ENCODE measurements around the gene WDR55. TPM values are rescaled to one million over a fixed set of nuclear protein-coding genes. Genes with fewer than 3 reads are reported as not detected.

WDR55 gene
- total and polyA plus RNA-seq, 10 of the 15 experiments (the other 5 are each of a cell fraction or from before 2014, with no cell fraction given): 3.4 to 27.8 (median 20.3) TPM

- FAIRE-seq (no peak), ATAC-seq (no peak), DNase-seq (ENCODE audit: low read depth, low spot score) (no peak)
- no TSS peak for BruUV-seq (replicated peaks)
- Histone ChIP-seq H4K20me1 (ENCODE audit: control insufficient read depth, insufficient read depth) (no peaks in the 10 kb centered on the region), H3K36me3 (ENCODE audit: control insufficient read depth in 2 of 2, insufficient read depth in 2 of 2, low read length in 1 of 2) (peaks cover 15 to 25% of the 10 kb centered on the region in 2 experiments), H3K4me3 (no peak overlapping the region), H3K9ac (ENCODE audit: control insufficient read depth, insufficient read depth, low read length) (no peak overlapping the region), H3K4me2 (ENCODE audit: control insufficient read depth, insufficient read depth) (no peak overlapping the region), H3K27ac (ENCODE audit: control insufficient read depth, insufficient read depth) (no peak overlapping the region), H3K79me2 (ENCODE audit: control insufficient read depth, insufficient read depth, low read length) (peaks cover 37% of the 10 kb centered on the region), H3K9me3 (replicated peaks; ENCODE audit: control insufficient read depth, insufficient read depth, low read length) (no peaks in the 10 kb centered on the region), H2AFZ (ENCODE audit: control insufficient read depth, low read depth, low read length) (no peak overlapping the region), H3K4me1 (ENCODE audit: control insufficient read depth, insufficient read depth, low read length) (peaks cover 4% of the 10 kb centered on the region; the same call in 1 of the 2 replicates), H3K27me3 (replicated peaks in 1 of 2; ENCODE audit: control insufficient read depth in 2 of 2, insufficient read depth in 2 of 2, low read length in 1 of 2) (no peaks in the 10 kb centered on the region)
- RAD21 ChIA-PET (ENCODE audit: unreplicated experiment): no interaction called here
- SMC1A ChIA-PET (ENCODE audit: uncharacterized antibody, unreplicated experiment): interaction anchor here (2.5 kb wide), 1 partner anchor 8 kb away, joined by 7 read pairs; no protein-coding TSS in a partner anchor
- TF ChIP-seq ZNF24 (IDR thresholded peaks at IDR 0.05) (no peak), SMC3 (IDR thresholded peaks at IDR 0.05; ENCODE audit: borderline replicate concordance, low read length) (no peak), EGR1 (IDR thresholded peaks at IDR 0.05; ENCODE audit: borderline replicate concordance in 1 of 2, low read depth in 2 of 2, low read length in 2 of 2) (no peak)
- TF ChIP-seq, protein P1, sequence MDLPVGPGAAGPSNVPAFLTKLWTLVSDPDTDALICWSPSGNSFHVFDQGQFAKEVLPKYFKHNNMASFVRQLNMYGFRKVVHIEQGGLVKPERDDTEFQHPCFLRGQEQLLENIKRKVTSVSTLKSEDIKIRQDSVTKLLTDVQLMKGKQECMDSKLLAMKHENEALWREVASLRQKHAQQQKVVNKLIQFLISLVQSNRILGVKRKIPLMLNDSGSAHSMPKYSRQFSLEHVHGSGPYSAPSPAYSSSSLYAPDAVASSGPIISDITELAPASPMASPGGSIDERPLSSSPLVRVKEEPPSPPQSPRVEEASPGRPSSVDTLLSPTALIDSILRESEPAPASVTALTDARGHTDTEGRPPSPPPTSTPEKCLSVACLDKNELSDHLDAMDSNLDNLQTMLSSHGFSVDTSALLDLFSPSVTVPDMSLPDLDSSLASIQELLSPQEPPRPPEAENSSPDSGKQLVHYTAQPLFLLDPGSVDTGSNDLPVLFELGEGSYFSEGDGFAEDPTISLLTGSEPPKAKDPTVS (IDR thresholded peaks at IDR 0.05; ENCODE audit: low read depth, low read length): no peak
- TF ChIP-seq, protein P2, sequence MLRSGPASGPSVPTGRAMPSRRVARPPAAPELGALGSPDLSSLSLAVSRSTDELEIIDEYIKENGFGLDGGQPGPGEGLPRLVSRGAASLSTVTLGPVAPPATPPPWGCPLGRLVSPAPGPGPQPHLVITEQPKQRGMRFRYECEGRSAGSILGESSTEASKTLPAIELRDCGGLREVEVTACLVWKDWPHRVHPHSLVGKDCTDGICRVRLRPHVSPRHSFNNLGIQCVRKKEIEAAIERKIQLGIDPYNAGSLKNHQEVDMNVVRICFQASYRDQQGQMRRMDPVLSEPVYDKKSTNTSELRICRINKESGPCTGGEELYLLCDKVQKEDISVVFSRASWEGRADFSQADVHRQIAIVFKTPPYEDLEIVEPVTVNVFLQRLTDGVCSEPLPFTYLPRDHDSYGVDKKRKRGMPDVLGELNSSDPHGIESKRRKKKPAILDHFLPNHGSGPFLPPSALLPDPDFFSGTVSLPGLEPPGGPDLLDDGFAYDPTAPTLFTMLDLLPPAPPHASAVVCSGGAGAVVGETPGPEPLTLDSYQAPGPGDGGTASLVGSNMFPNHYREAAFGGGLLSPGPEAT (IDR thresholded peaks at IDR 0.05; ENCODE audit: low read depth): no peak
- POLR2A ChIA-PET: interaction anchor here (0.6 to 1.3 kb wide), 3 partner anchors 9 to 149 kb away, joined by 3 to 4 read pairs (median 3); no protein-coding TSS in a partner anchor
- CTCF ChIA-PET: no interaction called here
- 97% methylated on average over 5 of the region's 5 CpGs for WGBS (ENCODE audit: insufficient coverage, insufficient replicate concordance, low lambda C conversion rate, missing lambda C conversion rate)
- intact Hi-C loops (cut with micrococcal nuclease; ENCODE audit: unreplicated experiment): no loop called here
- in situ Hi-C loops (cut with MboI): no loop called here
Measured at GRCh38 chr5:140694276-140694675, 29.6 kb downstream of the WDR55 start.

Measured in GM12878 (cell line).